Measurements from ENCODE around the gene CSTA.

Gene CSTA

DNA sequence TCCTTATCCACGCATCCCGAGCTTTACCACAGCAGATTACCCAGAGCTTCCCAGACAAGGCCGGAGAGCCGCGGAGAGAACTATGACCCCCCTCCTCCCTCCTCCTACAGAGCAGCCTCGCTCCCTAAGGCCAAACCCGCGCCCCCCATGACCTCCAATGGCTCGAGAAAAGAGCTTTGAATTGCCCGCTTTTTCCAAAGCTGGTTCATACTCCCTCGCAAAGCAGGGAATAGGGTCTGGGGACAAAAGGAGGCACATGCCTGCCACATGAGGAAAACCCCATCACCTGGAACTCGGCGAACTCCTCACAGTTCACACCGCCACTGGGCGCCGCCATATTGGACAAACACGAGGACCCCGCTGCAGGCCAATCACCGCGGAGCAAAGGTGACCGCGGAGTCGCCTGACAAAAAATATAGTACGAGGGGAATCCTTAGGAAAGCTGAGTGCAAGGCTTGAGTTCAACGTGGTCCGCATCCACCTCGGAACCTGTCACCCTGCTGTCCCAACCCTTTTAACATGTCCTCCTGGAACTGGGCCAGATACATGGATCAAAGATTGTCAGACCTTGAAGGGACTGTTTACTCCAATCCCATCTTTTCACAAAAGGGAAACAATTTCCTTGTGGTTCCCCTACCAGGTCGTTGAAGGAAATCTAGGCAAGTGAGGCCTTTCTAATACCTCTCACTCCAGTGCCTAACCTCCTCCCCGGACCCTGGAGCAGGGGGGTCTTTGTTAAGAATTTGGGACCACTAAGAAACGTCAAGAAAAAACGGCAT is 58.0 kb downstream of the CSTA start, which contains the start of gene MIX23:
Gene MIX23, minus strand, starts transcription at position 344 of the 779 bp plus-strand sequence. Its CDS starts 7 bp downstream, at position 337.
- DNase-seq = peak; percentile 89

DNA sequence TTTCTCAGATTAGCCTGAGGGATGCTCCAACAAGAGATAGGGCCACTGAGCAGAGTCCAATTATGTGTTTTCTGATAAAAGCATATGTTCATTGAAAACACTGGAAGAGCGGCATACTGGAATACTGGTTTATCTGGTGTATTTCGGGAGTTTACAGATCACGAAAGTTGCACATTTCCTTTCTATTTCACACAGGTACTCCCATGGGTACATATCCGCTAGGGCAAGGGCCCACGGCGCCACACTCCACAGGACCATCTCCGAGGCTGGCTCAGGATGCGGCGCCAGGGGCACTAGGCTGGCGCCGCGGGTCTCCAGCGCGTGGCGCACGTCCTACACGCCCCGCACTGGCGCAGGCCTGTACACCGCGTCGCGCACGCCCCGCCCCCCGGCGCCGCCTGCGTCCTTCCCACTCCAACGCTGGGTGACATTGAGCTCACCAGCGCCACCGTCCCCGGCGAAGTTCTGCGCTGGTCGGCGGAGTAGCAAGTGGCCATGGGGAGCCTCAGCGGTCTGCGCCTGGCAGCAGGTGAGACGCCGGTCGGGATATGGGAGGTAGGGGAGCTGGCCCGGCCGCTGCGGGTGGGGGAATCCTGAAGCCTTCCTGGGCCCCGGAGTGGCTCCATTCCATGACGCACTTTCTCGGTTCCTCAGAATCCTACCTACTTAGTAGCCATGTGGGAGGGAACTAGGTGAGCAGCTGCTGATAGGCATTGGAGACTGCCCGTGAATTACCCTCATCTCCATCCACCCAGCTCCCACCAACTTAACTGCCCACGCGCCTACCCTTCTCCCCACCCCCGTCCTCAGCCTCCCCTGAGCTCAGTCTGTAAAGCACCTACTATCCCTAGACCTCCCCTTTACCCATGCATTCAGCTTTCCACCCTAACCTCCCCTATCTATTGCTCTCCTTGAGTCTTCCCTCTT is 59.0 kb downstream of the CSTA start, which contains the start of gene FAM162A:
Gene FAM162A, plus strand, starts transcription at position 412 of the 927 bp plus-strand sequence. Its CDS starts 84 bp downstream, at position 496.
- DNase-seq = peak; percentile 95

DNA sequence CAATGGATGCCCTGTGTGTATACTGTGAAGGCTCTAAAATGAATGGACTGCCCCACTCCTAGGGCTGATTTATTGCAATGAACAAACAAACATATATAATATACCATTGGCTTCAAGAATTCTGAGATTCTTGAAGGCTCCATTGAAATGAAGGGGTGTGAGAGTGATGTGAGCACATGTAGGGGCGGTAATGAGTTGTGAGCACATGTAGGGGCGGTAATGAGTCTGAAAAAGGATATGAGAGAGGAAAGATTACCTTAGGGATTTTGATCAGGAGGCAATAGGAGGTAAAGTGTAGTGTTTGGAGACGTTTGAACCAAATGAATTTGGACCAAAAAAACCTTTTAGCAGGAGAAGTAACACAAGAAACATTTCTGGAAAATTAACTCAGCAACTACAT is 62.7 kb downstream of the CSTA start:
- no peak for DNase-seq

DNA sequence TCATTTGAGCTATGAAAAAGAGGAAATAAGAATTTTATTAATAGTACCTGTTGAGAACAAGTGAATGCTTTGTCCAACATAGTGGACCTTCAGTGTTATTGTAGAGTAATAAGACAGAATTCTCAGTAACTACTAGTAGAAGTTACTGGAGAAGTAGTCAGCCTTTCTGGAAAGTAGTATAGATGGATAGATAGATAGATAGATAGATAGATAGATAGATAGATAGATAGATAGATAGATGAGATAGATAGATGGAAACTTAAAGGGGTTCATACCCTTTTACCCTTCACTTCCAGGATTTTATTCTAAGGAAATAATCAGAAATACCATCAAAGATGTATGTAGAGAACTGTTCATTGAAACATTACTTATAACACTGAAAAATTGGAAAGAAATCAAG is 64.1 kb downstream of the CSTA start:
- DNase-seq = no peak

DNA sequence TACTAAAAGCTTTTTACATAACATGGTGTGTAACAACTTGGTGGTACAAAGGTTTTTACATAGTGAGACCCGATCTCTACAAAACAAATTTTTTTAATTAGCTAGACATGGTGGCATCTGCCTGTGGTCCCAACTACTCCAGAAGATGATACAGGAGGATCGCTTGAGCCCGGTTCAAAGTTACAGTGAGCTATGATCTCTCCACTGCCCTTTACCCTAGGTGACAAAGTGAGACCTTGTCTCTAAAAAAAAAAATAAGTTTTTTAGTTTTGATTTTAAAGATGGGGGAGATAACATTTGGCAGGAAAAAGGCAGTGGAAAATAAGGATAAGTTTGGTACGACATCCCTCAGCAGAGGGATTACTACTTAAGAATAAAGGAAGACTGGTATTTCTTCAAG is 64.8 kb downstream of the CSTA start:
- DNase-seq = no peak

DNA sequence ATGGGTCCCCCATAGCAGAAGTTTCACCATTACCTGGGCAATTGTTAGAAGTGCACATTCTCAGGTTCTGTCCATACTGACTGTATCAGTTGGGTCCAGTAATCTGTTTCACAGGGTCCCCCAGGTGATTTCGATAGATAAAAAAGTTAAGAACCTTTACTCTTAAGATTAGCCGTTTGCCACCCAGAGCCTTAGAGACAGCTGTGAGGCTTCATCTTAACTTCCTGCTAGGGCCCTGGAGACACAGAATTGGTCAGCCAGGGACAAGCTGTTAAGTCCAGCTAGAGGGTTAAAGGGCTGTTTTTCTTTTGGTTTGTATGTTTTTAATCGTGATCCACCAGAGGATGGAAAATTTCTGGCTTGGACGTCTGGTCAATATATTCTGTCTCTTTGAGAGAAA is 65.6 kb downstream of the CSTA start:
- no peak for DNase-seq
